Measurements from ENCODE around the gene APOLD1. TPM values are rescaled to one million over a fixed set of nuclear protein-coding genes. Genes with fewer than 3 reads are reported as not detected.

The APOLD1 gene
- total and polyA plus RNA-seq, 4 donors = 1.4 to 5.1 (median 2.6) TPM

DNA sequence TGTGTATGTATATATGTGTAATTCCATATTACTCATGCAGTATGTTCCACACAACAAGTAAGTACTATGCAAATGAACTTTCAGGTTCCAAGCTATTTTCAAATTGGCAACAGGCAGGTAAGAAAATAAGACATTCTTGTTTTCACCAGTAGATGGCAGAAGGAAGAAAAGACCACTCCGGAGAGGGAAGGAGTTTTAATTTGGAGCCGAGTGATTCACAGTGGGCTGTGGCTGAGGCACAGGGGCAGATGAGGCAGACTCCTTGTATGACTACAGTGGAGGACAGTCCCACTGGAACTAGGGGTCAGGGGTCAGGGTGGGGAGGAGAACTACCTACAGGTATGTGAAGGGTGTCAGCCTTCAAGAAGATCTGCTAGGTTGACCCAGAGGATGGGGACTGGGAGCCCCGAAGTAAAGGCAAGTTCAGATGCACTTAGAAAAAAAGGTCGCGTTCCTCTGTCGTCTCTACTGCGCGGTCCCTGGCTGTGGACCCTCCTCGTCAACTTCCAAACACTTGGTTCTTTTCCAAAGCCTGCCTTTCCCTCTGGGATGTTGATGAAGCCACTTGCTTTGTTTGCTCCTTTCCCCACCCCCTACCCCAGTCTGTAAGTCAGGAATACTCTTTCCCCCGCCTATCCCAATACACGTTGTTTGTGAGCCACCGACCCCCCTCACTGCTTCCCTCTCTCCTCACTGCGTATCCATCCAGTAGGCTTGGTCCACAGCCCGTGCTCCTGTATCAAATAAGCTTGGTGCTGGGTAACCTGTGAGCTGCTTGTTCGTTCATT lies 51.8 kb downstream of the APOLD1 start:
- no peak overlapping the region for H3K27ac ChIP-seq (ENCODE audit: low read depth in 1 of 2, low read length in 2 of 2)
- 64% methylated on average over 15 of the region's 15 CpGs for WGBS
- DNase-seq (ENCODE audit: low spot score) = no peak
- no peaks in the 10 kb centered on the region for H3K9me3 ChIP-seq (ENCODE audit: control insufficient read depth in 4 of 4, low read length in 3 of 4)
- H3K9ac ChIP-seq (ENCODE audit: low read depth in 1 of 2, low read length in 2 of 2) = no peak overlapping the region
- no peaks in the 10 kb centered on the region for H3K4me1 ChIP-seq (ENCODE audit: control insufficient read depth in 4 of 4, insufficient read depth in 4 of 4, low read length in 3 of 4)
- no peak overlapping the region for H3K4me3 ChIP-seq (ENCODE audit: low read depth in 1 of 3, low read length in 3 of 3)
- H3K27me3 ChIP-seq (ENCODE audit: control insufficient read depth in 4 of 4, insufficient read depth in 4 of 4, low read length in 3 of 4) = no peaks in the 10 kb centered on the region
- TF ChIP-seq HNF4G (IDR thresholded peaks at IDR 0.05) = no peak
- peak; percentile 55 to 72 for TF ChIP-seq RAD21 (IDR thresholded peaks at IDR 0.05)
- no peak for TF ChIP-seq REST (IDR thresholded peaks at IDR 0.05)
- TF ChIP-seq, protein P1, sequence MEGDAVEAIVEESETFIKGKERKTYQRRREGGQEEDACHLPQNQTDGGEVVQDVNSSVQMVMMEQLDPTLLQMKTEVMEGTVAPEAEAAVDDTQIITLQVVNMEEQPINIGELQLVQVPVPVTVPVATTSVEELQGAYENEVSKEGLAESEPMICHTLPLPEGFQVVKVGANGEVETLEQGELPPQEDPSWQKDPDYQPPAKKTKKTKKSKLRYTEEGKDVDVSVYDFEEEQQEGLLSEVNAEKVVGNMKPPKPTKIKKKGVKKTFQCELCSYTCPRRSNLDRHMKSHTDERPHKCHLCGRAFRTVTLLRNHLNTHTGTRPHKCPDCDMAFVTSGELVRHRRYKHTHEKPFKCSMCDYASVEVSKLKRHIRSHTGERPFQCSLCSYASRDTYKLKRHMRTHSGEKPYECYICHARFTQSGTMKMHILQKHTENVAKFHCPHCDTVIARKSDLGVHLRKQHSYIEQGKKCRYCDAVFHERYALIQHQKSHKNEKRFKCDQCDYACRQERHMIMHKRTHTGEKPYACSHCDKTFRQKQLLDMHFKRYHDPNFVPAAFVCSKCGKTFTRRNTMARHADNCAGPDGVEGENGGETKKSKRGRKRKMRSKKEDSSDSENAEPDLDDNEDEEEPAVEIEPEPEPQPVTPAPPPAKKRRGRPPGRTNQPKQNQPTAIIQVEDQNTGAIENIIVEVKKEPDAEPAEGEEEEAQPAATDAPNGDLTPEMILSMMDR (IDR thresholded peaks at IDR 0.05; ENCODE audit: low read depth, low read length, missing input control) = peak; percentile 38
- H3K36me3 ChIP-seq (ENCODE audit: control insufficient read depth in 4 of 4, insufficient read depth in 3 of 4, low read depth in 1 of 4, low read length in 3 of 4) = peaks cover 0 to 17% (median 8%) of the 10 kb centered on the region in 4 donors

DNA sequence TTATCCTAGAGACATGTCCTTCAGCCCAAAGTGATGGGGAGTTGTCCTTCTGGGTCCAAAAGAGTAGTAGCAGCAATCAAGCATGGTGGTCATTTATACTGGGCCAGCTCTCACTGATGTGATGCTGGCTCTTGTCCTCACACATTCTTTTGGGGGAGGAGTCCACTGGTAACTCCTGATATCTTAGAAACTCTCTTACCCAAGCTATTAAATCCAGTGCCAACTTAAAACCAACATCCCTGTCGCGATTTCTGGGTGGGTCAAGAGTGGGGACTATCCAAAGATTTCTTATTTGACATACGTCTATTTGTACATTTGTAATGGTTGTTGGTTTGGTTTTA lies 52.3 kb downstream of the APOLD1 start:
- no peaks in the 10 kb centered on the region for H3K4me1 ChIP-seq (ENCODE audit: control insufficient read depth in 4 of 4, insufficient read depth in 4 of 4, low read length in 3 of 4)
- WGBS = 89% methylated on average over 3 of the region's 3 CpGs
- H3K27ac ChIP-seq (ENCODE audit: low read depth in 1 of 2, low read length in 2 of 2) = no peak overlapping the region
- H3K4me3 ChIP-seq (ENCODE audit: low read depth in 1 of 3, low read length in 3 of 3) = no peak overlapping the region
- no peaks in the 10 kb centered on the region for H3K9me3 ChIP-seq (ENCODE audit: control insufficient read depth in 4 of 4, low read length in 3 of 4)
- no peak for DNase-seq (ENCODE audit: low spot score)
- TF ChIP-seq, protein P2, sequence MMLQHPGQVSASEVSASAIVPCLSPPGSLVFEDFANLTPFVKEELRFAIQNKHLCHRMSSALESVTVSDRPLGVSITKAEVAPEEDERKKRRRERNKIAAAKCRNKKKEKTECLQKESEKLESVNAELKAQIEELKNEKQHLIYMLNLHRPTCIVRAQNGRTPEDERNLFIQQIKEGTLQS (IDR thresholded peaks at IDR 0.05) = no peak
- TF ChIP-seq JUND (IDR thresholded peaks at IDR 0.05) = no peak
- no peak for TF ChIP-seq RXRA (IDR thresholded peaks at IDR 0.05)
- no peak for TF ChIP-seq TAF1 (conservative IDR thresholded peaks at IDR 0.05)
- TF ChIP-seq, protein P1 (IDR thresholded peaks at IDR 0.05; ENCODE audit: low read depth, low read length, missing input control) = no peak
- TF ChIP-seq HNF4A (conservative IDR thresholded peaks at IDR 0.05) = no peak
- no peak for TF ChIP-seq ZBTB33 (IDR thresholded peaks at IDR 0.05)
- TF ChIP-seq REST (IDR thresholded peaks at IDR 0.05) = no peak
- TF ChIP-seq SP1 (IDR thresholded peaks at IDR 0.05) = no peak
- TF ChIP-seq YY1 (IDR thresholded peaks at IDR 0.05) = no peak
- no peak for TF ChIP-seq RAD21 (IDR thresholded peaks at IDR 0.05)
- TF ChIP-seq, protein P3, sequence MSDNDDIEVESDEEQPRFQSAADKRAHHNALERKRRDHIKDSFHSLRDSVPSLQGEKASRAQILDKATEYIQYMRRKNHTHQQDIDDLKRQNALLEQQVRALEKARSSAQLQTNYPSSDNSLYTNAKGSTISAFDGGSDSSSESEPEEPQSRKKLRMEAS (IDR thresholded peaks at IDR 0.05) = no peak
- no peak for TF ChIP-seq HNF4G (IDR thresholded peaks at IDR 0.05)
- no peak overlapping the region for H3K9ac ChIP-seq (ENCODE audit: low read depth in 1 of 2, low read length in 2 of 2)
- H3K36me3 ChIP-seq (ENCODE audit: control insufficient read depth in 4 of 4, insufficient read depth in 3 of 4, low read depth in 1 of 4, low read length in 3 of 4) = peaks cover 0 to 11% (median 5%) of the 10 kb centered on the region in 4 donors
- H3K27me3 ChIP-seq (ENCODE audit: control insufficient read depth in 4 of 4, insufficient read depth in 4 of 4, low read length in 3 of 4) = no peaks in the 10 kb centered on the region

Data from liver (tissue), 9 donors.